Stomach (tissue), 4 donors: ENCODE measurements around the gene TSHR.

Experiments used
- CTCF ChIP-seq, 7 experiments: fragments of 450-650 bp in 4 of 7; fragments of 200-600 bp in 3 of 7; sonication (generic) in 3 of 7; IDR thresholded peaks; one replicate each; pipeline ENCODE4 v1.5.1; 2016 to 2019; ENCODE audit warnings: antibody characterized with exemption in 7 of 7, control low read depth in 2 of 7, mild to moderate bottlenecking in 1 of 7
- POLR2A ChIP-seq, 4 donors: fragments of 450-650 bp; IDR thresholded peaks; one replicate each; pipeline ENCODE4 v1.6.1; 2016; ENCODE audit warnings: antibody characterized with exemption in 4 of 4, control low read depth in 2 of 4, mild to moderate bottlenecking in 1 of 4, moderate library complexity in 1 of 4

GRCh38 chr14:80927083-80927989 lies 28.1 kb upstream of the TSHR start:
- TF ChIP-seq POLR2A (IDR thresholded peaks at IDR 0.05) (no peak), CTCF (IDR thresholded peaks at IDR 0.05) (no peak)
